ENCODE results near the gene NDUFAF7. TPM values are rescaled to one million over a fixed set of nuclear protein-coding genes. Genes with fewer than 3 reads are reported as not detected.

Gene NDUFAF7
- total and polyA plus RNA-seq, 7 donors, result 6.7 to 35.0 (median 26.7) TPM

DNA sequence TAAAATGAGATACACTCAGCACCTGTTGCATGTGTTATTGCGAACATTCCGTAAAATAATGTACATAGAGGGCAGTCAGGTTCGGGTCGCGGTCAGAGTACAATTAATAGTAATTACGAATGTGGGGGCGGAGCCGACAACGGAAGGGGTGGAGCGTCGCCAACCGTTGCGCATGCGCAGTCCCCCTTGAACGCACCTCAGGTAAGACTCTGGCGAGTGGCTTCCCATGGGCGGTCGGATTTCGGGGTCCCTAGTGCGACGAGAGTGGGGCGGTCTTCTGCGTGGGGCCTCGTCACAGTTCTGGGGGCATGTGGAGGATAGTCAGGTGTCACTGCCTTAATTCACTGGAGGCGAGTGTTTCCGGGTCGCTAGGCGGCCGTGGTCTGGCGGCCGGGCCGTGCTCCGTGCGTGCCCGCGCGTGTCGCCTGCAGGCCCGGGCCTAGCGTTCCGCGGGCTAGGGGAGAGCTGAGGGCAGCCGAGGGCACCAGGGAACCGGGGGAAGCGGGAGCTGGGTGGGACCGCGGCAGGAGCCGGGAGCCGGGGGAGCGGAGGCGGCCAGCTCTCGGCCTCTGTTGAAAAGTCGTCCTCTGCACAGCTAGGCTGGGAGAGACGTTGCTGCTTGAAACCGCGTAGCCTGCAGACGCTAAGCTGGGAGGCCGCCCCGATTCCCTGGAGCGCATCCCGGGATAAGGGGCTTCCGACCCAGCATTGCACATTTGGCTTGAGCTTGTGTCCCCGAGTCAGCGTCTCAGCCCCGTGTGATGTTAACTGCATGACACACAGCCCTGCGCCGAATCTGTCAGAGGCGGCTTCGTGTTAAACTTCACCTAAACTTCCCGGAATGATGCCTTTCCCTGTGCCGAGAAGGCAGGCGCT, 34.9 kb upstream of the NDUFAF7 start, which contains the start of gene CEBPZOS:
CEBPZOS (plus strand) TSS at position 177 of the 876 bp plus-strand sequence. CDS start 3,209 bp downstream, outside the sequence.
- intact Hi-C loops (cut with DNase I), result loop anchor here (2.0 to 5.0 kb wide), 2 partner anchors 34 to 39 kb away; partner anchors contain the start of genes CEBPZ, EIF2AK2 and NDUFAF7
- Histone ChIP-seq H3K27me3 (no peaks in the 10 kb centered on the region), H3K27ac (peak within 1 kb of the TSS; percentile 89 to 94 (median 91)), H3K4me1 (peaks cover 0 to 15% (median 12%) of the 10 kb centered on the region in 4 donors), H3K4me3 (peak within 1 kb of the TSS; percentile 81 to 91 (median 84)), H3K9me3 (no peaks in the 10 kb centered on the region), H3K36me3 (peaks cover 0 to 19% (median 1%) of the 10 kb centered on the region in 4 donors)
- peak; percentile 90 for DNase-seq
- WGBS, 2 donors, result 0 to 1% methylated on average over 72 of the region's 72 CpGs
- TF ChIP-seq POLR2A (IDR thresholded peaks at IDR 0.05) (peak; percentile 64 to 77), EP300 (IDR thresholded peaks at IDR 0.05) (no peak), POLR2AphosphoS5 (IDR thresholded peaks at IDR 0.05) (peak; percentile 92 to 95 (median 94))
- TF ChIP-seq, protein P1, sequence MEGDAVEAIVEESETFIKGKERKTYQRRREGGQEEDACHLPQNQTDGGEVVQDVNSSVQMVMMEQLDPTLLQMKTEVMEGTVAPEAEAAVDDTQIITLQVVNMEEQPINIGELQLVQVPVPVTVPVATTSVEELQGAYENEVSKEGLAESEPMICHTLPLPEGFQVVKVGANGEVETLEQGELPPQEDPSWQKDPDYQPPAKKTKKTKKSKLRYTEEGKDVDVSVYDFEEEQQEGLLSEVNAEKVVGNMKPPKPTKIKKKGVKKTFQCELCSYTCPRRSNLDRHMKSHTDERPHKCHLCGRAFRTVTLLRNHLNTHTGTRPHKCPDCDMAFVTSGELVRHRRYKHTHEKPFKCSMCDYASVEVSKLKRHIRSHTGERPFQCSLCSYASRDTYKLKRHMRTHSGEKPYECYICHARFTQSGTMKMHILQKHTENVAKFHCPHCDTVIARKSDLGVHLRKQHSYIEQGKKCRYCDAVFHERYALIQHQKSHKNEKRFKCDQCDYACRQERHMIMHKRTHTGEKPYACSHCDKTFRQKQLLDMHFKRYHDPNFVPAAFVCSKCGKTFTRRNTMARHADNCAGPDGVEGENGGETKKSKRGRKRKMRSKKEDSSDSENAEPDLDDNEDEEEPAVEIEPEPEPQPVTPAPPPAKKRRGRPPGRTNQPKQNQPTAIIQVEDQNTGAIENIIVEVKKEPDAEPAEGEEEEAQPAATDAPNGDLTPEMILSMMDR (IDR thresholded peaks at IDR 0.05), result no peak

DNA sequence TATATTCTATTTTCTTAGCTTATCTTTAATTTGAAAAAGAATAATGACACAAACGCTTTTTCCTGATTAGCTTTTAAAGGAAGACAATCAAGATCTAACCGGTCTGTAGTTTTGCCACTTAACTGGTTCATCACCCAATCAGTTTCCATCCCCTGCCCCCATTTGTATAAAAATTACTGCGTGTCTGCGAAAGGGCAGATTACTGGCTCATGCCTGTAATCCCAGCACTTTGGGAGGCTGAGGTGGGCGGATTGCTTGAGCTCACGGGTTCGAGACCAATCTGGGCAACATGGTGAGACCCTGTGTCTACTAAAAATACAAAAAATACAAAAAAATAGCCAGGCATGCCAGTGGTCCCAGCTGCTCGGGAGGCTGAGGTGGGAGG, 32.8 kb upstream of the NDUFAF7 start:
- DNase-seq, result no peak
- intact Hi-C loops (cut with DNase I), result loop anchor here (5.0 kb wide), 1 partner anchor 41 kb away; the partner anchor contains the start of gene EIF2AK2
- no peak overlapping the region for H3K4me3 ChIP-seq
- TF ChIP-seq, protein P1 (IDR thresholded peaks at IDR 0.05), result no peak
- TF ChIP-seq POLR2A (IDR thresholded peaks at IDR 0.05) (no peak), POLR2AphosphoS5 (IDR thresholded peaks at IDR 0.05) (no peak), EP300 (IDR thresholded peaks at IDR 0.05) (no peak)
- peaks cover 0 to 15% (median 12%) of the 10 kb centered on the region in 4 donors for H3K4me1 ChIP-seq
- 94% methylated on average over 8 of the region's 8 CpGs for WGBS, 2 donors
- H3K27ac ChIP-seq, result no peak overlapping the region
- no peaks in the 10 kb centered on the region for H3K9me3 ChIP-seq
- H3K36me3 ChIP-seq, result peaks cover 2 to 40% (median 13%) of the 10 kb centered on the region in 4 donors
- no peaks in the 10 kb centered on the region for H3K27me3 ChIP-seq

DNA sequence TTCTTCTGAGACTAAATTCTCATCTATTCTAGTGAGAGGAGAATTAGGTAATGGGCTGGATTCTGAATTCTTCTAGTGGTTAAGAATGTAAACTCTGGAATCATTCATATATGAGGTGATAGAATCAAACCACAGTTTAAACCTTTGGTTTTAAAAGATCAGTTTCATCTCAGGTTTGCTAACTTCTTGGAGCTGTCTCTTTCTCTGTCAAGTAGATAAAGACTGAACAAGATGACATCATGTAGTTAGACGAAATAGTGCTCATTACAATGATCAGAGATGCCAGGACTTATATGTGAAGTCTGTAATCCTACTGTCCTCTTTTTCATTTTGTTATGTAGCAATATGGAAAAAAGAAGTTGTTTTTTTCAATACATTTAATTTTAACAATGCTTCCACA, 30.2 kb upstream of the NDUFAF7 start:
- H3K36me3 ChIP-seq, result peaks cover 17 to 64% (median 27%) of the 10 kb centered on the region in 4 donors
- no peaks in the 10 kb centered on the region for H3K9me3 ChIP-seq
- intact Hi-C loops (cut with DNase I), result no loop called here
- TF ChIP-seq EP300 (IDR thresholded peaks at IDR 0.05) (no peak), POLR2AphosphoS5 (IDR thresholded peaks at IDR 0.05) (no peak), POLR2A (IDR thresholded peaks at IDR 0.05) (no peak)
- TF ChIP-seq, protein P1 (IDR thresholded peaks at IDR 0.05), result no peak
- DNase-seq, result no peak
- no peaks in the 10 kb centered on the region for H3K27me3 ChIP-seq
- peaks cover 0 to 15% (median 12%) of the 10 kb centered on the region in 4 donors for H3K4me1 ChIP-seq
- no peak overlapping the region for H3K4me3 ChIP-seq
- no peak overlapping the region for H3K27ac ChIP-seq
- WGBS, 2 donors, result 78 to 90% methylated on average over 1 of the region's 1 CpG

DNA sequence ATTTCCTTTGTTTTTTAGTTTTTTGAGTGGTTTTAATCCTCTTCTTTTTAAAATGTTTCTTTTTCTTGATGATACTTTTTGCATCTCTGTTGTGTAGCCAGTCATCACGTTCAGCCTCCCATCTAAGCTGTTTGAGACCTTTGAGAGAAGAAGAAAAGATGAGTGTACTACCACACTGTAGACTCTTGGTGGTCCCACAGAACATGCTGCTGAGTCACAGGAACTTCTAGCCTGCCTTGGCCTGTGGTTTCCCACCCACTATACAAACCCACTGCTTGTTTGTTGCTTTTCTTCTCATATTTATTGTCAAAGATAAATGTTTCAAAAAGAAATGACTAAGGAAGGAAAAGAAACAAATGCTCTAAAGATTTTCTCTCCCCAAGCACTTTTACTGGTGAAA, 29.7 kb upstream of the NDUFAF7 start:
- 81 to 82% methylated on average over 1 of the region's 1 CpG for WGBS, 2 donors
- TF ChIP-seq, protein P1 (IDR thresholded peaks at IDR 0.05), result no peak
- no peak for TF ChIP-seq POLR2AphosphoS5 (IDR thresholded peaks at IDR 0.05)
- no peaks in the 10 kb centered on the region for H3K9me3 ChIP-seq
- no peaks in the 10 kb centered on the region for H3K27me3 ChIP-seq
- H3K36me3 ChIP-seq, result peaks cover 17 to 70% (median 33%) of the 10 kb centered on the region in 4 donors
- no peak overlapping the region for H3K27ac ChIP-seq
- peaks cover 0 to 15% (median 12%) of the 10 kb centered on the region in 4 donors for H3K4me1 ChIP-seq
- intact Hi-C loops (cut with DNase I), result no loop called here
- H3K4me3 ChIP-seq, result no peak overlapping the region
- DNase-seq, result no peak

Measured in sigmoid colon (tissue), 7 donors.